Fibroblast of skin of back (primary cell): ENCODE measurements around the gene RAB40B.
A peak's percentile ranks its signal among the peaks of the same experiment; 100 is the strongest.

Experiments
- DNase-seq: peaks from one replicate; pipeline ENCODE4 v3.0.0-alpha.2; 2013

The RAB40B gene

DNA sequence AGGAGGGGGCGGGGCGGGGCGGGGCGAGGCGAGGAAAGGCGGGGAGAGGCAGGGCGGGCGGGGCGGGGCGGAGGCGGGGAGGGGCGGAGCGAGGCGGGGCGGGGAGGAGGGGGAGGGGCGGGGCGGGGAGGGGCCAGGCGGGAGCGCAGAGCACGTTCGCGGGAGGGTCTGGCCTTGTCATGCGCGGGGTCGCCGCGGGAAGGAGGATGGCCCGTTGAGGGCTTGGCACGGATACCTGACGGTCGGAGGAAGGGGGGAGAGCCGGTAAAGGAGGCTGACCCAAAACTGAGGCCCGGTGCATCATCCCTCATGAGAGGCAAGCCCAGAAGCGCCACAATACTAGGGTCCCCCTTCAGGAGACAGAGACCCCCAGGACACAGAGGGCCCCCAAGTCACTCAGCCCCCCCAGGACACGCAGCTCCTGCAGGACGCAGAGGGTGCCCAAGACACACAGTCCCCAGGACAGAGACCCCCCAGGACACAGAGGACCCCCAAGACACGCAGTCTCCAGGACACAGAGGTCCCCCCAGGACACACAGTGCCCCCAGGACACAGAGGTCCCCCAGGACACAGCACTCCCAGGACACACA lies 49.7 kb downstream of the RAB40B start:
- peak; percentile 26 for DNase-seq

DNA sequence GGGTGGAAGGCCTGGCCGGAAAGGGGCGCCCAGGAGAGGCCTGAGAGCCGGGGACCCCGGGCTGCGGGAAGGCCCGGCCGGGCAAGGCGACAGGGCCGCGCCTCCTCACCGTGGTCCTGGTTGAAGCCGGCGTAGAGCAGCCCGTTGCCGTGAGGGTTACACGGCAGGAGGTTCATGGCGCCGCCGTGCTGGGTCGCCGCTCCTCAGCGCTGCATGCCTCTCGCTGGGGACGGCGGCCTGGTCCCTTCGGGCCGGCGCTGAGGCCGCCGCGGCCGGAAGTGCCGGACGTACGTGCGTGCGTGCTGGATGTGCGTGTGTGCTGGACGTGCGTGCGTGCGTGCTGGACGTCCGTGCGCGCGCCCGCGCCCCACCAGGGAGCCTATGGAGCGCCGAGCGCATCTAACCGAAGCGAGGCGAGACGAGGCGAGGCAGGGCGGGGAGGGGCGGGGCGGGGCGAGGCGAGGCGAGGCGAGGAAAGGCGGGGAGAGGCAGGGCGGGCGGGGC lies 50.3 kb downstream of the RAB40B start, which contains the start of gene WDR45B:
Gene WDR45B, minus strand, starts transcription at position 280 of the 504 bp plus-strand sequence. Its CDS starts 104 bp downstream, at position 176.
- DNase-seq: peak; percentile 97

DNA sequence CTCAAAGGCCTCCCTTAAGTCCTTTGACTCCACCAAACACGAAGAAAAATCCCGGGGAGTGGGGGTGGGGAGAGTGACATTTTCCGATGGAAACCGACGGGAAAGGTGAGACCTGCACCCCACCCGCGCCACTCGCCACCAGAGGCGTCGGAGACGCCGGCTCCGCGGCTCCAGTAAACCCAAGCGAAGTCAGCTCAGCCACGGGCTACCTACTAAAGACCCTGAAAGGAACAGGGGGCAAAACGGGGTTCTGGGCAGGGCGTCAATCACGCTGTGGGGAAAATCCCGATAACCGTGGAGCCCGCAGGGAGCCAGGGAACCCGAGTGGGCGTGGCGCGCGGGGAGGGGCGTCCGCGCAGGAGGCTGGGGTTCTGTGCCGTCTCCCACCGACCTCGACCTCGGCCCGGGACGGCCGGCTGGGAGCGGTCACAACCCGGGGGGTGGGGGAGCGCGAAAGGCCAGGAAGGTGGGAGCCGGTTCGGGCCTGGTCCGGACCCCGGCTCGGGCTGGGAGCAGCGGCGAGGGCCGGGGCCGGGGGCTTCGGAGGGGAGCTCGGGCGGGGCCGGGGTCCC lies 50.8 kb downstream of the RAB40B start:
- peak; percentile 25 for DNase-seq

DNA sequence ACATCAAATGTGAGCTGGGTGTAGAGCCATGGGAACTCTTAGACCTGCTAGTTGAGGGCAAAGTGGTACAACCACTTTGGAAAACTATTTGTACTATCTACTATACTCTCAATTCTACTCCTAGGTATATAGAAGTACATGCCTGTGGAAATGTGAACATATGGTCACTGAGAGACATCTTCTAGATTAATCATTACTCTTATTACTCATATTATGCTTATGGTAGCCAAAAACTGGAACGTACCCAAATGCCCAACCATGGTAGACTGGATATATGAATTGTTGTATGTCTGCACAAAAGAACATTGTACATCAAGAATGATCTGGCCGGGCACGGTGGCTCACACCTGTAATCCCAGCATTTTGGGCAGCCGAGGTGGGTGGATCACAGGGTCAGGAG lies 53.0 kb downstream of the RAB40B start:
- DNase-seq: peak; percentile 33

DNA sequence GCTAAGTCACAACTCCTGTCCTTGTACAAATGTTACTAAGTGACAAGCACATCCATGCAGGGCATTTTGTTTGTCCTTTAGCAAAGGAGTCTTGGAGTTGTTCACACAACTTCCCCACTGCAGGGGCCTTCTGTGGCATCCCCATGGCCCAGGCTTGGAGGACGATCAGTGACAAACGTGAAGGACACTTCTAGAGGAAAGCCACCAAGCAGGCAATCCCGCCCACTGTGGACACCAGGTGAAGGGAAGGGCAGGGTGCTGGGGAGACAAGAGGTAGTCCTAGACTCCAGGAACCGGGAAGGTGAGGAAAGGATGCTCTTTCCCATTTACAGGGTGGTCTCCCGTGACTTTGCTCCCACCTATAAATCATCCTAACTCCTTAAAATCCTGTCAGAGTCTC lies 54.4 kb downstream of the RAB40B start:
- DNase-seq: no peak

DNA sequence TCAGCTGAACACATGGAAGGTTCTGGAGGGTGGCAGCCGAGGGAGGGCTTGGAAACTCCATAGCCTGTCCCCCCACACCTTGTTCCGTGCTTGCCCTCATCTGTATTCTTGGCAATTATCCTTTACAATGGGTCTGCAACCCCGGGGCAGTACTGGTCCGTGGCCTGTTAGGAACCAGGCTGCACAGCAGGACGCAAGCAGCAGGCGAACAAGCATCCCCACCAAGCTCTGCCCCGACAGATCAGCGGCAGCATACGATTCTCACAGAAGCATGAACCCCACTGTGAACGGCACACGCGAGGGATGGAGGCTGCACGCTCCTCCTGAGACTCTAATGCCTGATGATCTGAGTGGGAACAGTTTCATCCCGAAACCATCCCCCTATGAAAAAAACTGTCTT lies 56.5 kb downstream of the RAB40B start:
- no peak for DNase-seq

DNA sequence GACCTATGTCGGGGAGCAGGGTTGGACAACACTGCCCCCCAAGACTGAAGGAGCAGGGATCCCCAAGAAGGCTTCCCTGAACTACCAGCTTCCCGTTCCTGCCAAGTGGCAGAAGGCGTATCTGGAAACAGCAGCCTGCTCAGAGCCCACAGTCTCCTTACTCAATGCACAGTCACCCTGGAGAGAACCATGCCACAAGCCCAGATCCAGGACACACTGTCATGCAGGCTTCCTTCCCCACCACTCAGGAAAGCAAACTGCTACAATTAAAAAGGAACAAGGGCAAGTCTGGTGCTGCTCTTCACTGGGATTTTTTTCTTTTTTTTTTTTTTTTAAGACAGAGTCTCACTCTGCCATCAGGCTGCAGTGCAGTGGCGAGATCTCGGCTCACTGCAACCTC lies 58.5 kb downstream of the RAB40B start:
- no peak for DNase-seq

DNA sequence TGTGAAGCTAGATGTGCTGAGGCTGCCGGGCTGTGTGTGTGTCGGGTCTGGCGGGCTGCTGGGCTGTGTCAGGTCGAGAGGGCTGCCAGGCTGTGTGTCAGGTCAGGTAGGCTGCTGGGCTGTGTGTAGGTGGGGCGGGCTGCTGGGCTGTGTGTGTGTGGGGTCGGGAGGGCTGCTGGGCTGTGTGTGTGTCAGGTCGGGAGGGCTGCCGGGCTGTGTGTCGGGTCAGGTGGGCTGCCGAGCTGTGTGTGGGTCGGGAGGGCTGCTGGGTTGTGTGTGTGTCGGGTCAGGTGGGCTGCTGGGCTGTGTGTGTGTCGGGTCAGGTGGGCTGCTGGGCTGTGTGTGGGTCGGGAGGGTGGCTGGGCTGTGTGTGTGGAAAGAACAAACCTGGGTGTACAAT lies 58.9 kb downstream of the RAB40B start:
- no peak for DNase-seq

DNA sequence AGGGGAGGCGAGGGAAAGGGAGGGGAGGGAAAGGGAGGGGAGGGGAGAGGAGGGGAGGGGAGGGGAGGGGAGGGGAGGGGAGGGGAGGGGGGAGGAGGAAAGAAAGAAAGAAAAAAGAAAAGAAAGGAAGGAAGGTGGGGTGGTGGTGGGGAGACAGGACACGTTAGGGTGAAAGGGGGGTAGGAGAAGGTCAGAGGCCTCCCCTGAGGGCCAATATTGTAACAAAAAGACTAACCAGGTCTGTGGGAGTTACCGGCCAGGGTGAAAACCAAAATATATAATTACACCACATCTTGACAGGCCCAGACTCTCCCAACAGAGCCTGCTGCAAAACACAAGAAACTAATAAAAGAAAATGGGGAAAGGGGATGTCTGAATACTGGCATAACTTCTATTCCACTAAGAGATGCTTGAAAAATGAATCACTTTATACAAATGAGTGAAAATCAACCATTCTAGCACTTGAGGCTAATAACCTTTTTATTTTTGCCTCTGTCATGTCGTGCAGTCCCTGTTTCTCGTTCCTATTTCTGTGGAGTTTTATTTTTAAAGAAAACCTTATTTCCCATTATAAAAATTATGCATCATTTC lies 60.2 kb downstream of the RAB40B start:
- DNase-seq: no peak

DNA sequence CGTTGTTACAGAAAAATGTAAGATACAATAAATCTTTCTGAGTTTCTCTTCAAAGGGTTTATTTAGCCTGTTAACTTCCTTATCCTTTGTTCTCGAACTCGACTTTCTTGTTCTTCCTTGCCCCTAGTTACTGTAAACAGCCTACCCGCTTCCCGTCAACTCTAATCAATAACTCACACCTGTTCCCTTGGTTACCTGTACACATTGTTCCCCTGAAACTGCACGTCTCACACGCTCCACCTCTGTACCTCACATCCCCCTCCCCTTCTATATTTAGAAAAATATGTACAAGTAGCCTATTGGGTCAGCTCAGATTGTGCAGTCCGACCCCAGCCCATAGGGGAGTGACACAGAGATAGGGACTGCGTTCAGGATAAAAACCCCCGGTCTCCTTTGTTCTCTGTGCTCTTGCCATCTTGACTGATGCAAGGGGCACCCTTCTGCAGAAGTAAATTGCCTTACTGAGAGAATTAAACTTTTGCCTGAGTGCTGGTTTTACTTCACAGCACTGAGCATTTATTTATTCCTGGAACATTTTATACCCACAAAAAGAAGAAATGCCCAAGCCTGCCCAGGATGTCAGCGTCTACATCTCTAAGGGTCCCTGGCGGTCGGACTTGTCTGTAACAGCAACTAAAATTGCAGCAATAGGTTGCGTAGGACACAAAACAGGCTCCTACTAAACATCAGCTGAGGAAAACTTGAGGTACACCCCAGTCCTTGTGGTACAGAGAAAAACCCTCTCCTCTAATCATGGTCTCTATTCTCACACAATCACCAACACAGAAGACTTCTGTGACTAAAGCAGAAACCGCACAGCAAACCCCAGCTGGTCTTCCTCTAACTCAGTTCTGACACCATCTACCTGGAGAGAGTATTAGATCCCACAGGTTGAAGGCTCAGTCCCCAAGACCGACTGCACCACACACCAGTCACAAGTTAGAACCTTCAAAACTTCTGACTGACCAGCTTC lies 61.6 kb downstream of the RAB40B start:
- DNase-seq: no peak

DNA sequence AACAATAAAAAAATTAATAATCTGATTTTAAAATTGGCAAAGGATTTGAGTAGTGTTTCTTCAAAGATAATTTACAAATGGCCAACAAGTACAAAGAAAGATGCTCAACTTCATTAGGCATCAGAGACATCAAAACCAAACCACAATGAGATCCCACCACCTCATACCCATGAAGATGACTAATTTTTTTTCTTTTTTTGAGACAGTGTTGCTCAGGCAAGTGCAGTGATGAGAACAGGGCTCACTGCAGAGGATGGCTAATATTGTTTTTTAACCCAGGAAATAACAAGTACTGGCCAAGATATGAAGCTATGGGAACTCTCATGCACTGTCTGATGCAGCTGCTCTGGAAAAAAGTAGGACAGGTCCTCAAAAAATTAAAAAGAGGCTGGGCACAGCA lies 65.2 kb downstream of the RAB40B start:
- no peak for DNase-seq

DNA sequence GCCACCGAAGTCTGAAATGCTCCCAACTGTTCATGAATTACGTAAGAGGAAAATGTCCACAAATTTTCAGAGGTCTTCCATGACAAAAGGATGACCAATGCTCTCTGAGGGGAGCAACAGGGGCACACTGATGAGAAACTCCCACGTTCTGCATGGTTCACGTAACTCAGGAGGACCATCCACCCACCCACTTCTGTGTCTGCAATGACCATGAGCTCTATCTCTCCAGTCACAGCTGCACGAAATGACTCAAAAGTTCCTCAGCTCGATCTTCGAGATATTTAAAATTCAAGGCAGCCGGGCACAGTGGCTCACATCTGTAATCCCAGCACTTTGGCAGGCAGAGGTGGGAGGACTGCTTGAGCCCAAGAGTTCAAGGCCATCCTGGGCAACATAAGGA lies 66.0 kb downstream of the RAB40B start:
- DNase-seq: no peak

DNA sequence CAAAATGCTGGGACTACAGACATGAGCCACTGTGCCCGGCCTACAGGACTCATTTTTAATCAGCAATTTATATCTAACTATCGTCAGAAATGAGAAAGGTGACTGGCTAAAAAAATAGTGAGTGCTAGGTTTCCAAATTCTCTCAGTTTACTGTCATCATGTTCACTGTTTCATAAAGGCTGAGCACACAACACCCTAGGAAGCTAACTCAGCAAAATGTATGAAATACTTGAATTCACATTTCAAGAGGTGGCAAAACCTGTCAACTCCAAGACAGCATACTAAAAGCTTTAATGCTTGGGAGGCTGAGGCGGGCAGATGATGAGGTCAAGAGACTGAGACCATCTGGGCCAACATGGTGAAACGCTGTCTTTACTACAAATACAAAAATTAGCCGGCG lies 67.0 kb downstream of the RAB40B start:
- no peak for DNase-seq

DNA sequence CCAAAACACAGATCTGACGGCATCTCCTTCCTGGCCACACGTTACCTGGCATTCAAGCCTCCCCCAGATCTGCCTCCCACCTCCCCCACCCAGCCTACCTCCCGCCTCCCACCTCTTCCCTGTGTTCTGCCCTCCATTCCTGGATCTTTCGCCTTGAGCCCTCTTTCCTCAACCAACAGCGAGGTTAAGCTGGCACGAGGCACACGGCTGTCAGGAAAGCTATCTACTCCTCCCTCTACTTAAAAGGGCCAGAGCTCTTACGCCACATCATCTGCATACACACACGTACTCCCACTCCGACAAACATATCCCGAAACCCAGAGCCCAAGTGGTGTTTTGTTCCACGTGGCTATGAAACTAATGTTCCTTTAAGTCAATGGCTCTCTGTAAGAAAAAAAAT lies 68.3 kb downstream of the RAB40B start:
- no peak for DNase-seq

DNA sequence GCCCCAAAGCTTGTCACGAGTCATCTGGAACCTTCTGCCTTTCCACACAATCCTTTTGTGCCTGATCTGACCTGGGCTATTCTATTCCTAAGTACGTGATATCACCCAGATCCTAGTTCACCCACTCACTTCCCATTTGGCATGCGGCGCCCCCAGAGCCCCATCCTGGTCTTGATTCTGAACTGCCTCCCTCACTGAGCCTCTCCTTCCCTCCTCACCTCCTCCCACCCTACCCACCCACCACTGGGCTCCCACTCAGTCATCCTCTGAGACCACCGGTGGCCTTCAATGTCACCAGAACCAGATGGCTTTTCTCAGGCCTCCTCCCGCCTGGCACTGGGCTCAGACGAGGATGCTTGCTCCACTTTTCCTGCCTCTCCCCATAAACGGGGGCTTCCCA lies 68.8 kb downstream of the RAB40B start:
- DNase-seq: no peak

DNA sequence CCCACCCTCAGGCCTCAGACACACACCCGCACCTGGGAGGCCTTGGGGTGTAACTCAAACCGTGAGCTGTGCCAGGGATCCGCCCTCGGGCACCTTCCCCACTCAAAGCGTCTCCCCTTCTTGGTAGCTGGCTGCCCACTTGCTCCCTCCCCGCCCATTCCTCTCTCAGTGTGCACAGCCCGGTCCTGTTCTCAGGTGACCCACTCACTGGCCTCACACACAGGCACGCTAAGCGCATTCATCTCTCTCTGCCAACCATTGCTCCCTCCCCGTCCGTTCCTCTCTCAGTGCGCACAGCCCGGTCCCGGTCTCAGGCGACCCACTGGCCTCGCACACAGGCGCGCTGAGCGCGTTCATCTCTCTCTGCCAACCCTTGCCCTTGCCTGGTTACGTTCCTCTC lies 71.1 kb downstream of the RAB40B start:
- DNase-seq: no peak

DNA sequence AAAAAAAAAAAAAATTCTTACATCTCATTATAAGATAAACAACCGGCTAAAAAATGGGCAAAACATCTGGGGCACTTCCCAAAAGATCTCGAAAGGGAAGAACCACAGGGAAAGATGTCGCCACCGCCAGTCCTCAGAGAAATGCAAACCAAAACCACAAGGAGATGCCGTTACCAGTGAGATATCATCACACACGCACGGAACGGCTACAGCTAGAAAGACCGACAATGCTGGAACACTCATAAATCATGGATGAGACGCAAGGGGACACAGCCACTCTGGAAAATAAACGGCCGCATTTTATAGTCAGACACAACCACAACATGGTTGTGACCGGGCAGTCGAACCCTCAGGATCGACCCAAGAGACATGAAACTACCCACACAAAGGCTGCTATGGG lies 74.8 kb downstream of the RAB40B start:
- no peak for DNase-seq

DNA sequence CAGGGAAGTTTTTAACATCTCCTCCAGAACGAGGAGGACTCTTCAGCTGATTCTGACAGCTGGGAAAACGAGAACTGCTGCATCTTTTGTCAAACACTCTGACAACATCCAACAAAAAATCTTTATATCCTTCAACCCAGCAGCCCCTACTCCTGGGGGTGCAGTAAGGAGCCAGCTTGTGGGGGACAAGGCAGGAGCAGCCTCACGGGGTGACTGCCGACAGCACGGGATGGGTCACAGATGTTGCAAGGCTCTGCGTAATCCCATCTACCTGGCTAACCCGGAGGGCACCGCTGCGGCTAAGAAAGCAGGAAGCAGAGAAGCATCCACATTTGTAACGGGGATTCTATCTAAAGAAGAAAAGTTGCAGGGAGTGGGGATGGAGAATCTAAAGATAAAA lies 78.9 kb downstream of the RAB40B start:
- no peak for DNase-seq

DNA sequence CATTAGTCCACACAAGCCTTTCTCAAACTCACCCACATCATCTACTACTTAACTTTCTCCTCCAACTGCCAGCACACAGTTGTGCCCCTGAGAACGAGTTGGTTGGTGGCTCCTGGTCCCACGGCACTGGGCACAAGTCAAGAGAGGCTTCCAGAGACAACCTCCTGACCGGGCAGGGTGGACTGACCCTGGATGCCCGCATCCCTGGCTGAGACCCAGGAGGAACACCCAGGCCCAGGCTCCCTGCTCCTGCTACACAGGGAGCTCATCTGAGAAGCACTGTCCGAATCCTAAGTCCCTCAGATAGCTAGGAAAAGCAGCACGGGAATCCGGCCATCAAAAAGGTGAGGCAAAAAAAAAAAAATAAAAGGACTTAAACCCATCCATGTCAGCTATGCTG lies 79.3 kb downstream of the RAB40B start:
- no peak for DNase-seq

DNA sequence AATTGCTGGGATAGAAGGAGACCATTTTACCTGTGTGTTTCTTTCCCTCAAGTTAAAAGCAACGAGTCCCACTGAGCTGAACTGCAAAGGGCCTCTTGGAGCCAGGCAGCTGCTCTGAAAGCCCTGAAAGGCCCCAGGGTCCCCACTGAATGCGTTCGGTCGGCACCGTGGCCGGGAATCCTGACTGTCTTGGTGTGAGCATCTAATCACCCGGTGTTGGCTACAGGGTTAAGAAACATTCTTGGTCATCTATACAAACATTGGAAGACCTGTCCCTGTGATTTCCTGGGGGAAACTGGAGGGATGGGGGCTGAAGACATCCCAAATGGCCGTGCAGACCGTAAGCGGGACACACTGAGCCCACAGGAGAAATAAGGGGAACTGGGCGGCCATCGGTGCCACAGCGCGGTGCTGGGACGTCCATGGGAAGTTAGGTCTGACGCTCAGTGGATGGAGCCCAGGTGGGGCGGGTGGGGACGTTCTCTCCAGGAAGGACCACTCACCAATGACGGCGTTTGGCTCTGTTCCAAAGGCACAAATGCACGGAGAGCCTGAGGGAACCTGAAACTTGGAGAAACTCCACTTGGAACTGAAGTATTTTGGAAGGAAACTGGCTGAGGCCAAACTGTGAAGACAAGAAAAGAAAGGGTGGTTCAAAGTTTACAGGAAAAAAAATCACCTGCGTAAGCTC lies 82.3 kb downstream of the RAB40B start:
- DNase-seq: no peak

DNA sequence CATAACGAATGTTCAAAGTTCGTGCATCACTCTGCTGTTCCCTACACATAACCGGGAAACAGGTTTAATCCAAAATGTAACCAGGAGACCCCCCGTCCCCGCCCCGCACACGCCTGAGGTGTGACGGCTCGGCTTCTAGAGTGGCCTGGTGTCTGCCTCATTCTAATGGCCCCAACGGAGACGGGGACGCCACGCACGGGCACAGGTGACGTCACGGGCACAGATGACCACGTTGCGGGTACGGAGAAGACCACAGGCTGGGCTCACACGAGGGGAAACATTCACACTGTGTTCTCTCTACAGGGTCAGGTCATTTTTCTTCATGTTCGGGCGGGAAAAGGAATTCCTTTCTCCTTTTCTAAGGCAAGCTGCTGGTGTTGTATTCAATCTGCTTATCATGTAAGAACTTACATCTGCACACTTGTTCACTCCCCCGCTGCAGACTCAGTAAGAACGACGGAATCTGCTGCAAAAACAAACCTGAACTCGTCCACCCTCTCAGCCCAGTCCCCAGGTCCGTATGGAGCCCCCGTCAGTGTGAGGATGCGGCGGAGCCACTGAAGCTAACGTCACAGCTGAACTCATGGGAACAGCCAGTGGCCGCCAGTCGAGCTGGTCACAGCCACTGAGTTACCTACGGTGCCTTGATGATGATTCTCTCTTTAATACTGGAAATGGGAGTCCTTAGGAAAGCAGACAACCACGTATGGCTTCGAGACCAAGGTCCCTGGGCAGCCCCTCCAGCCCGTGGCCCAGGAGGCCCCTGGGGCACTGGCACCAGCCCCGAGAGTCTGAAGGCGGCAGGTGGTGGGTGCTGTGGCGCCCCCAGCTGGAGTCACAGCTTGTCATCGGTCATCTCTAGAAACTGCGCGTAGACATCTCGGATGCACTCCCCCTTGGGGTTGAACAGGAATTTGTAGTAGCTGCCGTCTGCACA lies 83.1 kb downstream of the RAB40B start:
- DNase-seq: no peak
